ENCODE measurements around the gene CDA.

CDA gene

DNA sequence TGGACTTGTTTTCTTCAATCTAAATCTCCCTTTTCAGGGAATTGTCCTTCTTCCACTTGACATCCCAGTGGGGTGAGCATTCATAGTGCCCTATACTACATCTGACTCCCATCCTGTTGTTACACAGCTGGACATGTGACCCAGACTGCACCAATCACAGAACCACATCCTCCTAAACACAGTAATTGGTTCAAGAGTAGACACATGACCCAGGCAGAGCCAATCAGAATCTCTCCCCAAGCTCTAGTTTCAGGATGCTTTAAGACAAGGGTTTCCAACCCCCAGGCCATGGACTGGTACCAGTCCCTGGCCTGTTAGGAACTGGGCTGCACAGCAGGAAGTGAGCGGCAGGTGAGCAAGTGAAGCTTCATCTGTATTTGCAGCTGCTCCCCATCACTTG is 77.9 kb downstream of the CDA start:
- peaks cover 18% of the 10 kb centered on the region for H3K4me1 Mint-ChIP-seq
- H3K27ac Mint-ChIP-seq = no peak overlapping the region
- DNase-seq (ENCODE audit: low spot score in 2 of 2) = no peak

More for the DNA sequence above, 77.9 kb downstream of the CDA start:
- Mint-ChIP-seq H3K36me3 (peaks cover 6% of the 10 kb centered on the region), H3K9me3 (no peaks in the 10 kb centered on the region), H3K4me3 (no peak overlapping the region)
- peak; percentile 79 for ATAC-seq
